PC-9 (cell line): ENCODE measurements around the gene CTXND1. TPM values are rescaled to one million over a fixed set of nuclear protein-coding genes. Genes with fewer than 3 reads are reported as not detected.

Experiments used
- BruUV-seq: library from RNA; stranded (reverse); fragments of 400-500 nt; replicated peaks from 2 replicates; lab custom pipeline; 2021; lab: Mats Ljungman, UMichigan
- CTCF ChIA-PET: fragments of 300-600 bp; sonication (Branson Sonifier 250); formaldehyde crosslinking; loops from one replicate; lab custom pipeline; 2022; ENCODE audit warnings: antibody characterized with exemption; lab: Charles Lee
- POLR2A ChIA-PET: fragments of 300-600 bp; sonication (Branson Sonifier 250); formaldehyde crosslinking; loops from one replicate; lab custom pipeline; 2022; ENCODE audit warnings: antibody characterized with exemption; ENCODE audit not compliant: unreplicated experiment; lab: Charles Lee
- DNase-seq, 2 experiments: peaks; one replicate each; pipeline versions ENCODE4 v3.0.0 to v3.0.0-alpha.2; 2015 to 2022; ENCODE audit warnings: mixed read lengths in 1 of 2
- H2AFZ ChIP-seq: fragments of 200-600 bp; sonication (generic); 2 replicates; pipeline ENCODE4 v1.8.1; 2017; ENCODE audit warnings: antibody characterized with exemption
- H3F3A ChIP-seq: fragments of 200-600 bp; sonication (generic); 2 replicates; pipeline ENCODE4 v1.8.1; 2017; ENCODE audit warnings: antibody characterized with exemption, mild to moderate bottlenecking, low read depth; ENCODE audit not compliant: insufficient read depth
- H3K27ac ChIP-seq: fragments of 200-600 bp; sonication (generic); 2 replicates; pipeline ENCODE4 v1.6.1; 2016; ENCODE audit warnings: mixed run types
- H3K27me3 ChIP-seq: fragments of 200-600 bp; sonication (generic); 2 replicates; pipeline ENCODE4 v1.6.1; 2016; ENCODE audit warnings: low read depth, mixed run types; ENCODE audit not compliant: insufficient read depth
- H3K36me3 ChIP-seq: fragments of 200-600 bp; sonication (generic); 2 replicates; pipeline ENCODE4 v1.6.1; 2016; ENCODE audit warnings: low read depth, mixed run types
- H3K4me1 ChIP-seq: fragments of 200-600 bp; sonication (generic); replicated peaks from 2 replicates; pipeline ENCODE4 v1.6.1; 2016; ENCODE audit warnings: mixed run types; ENCODE audit not compliant: insufficient read depth
- H3K4me2 ChIP-seq: fragments of 200-600 bp; sonication (generic); 2 replicates; pipeline ENCODE4 v1.6.1; 2017; ENCODE audit warnings: mixed run types
- H3K4me3 ChIP-seq: fragments of 200-600 bp; sonication (generic); 2 replicates; pipeline ENCODE4 v1.6.1; 2016; ENCODE audit warnings: mixed run types
- H3K79me2 ChIP-seq: fragments of 200-600 bp; sonication (generic); 2 replicates; pipeline ENCODE4 v1.6.1; 2017; ENCODE audit warnings: low read depth, mixed run types
- H3K9me2 ChIP-seq: fragments of 200-600 bp; sonication (generic); 2 replicates; pipeline ENCODE4 v1.8.1; 2017; ENCODE audit warnings: mild to moderate bottlenecking; ENCODE audit not compliant: insufficient read depth
- H3K9me3 ChIP-seq: fragments of 200-600 bp; sonication (generic); 2 replicates; pipeline ENCODE4 v1.8.1; 2016; ENCODE audit warnings: low read depth; ENCODE audit not compliant: insufficient read depth
- H4K20me1 ChIP-seq: fragments of 200-600 bp; sonication (generic); 2 replicates; pipeline ENCODE4 v1.8.1; 2017; ENCODE audit not compliant: insufficient read depth
- EZH2 ChIP-seq: fragments of 200-600 bp; sonication (generic); IDR thresholded peaks from 2 replicates; pipeline ENCODE4 v1.8.0; 2017; ENCODE audit warnings: antibody characterized with exemption, low read depth
- intact Hi-C: fragments of 100-400 bp; cut with micrococcal nuclease; formaldehyde crosslinking; loops from one replicate; pipeline ENCODE4 v1.10.0; 2022; ENCODE audit not compliant: unreplicated experiment
- total RNA-seq: library from RNA; stranded (reverse); gene quantifications from 2 replicates; pipeline ENCODE4 v1.2.3, GENCODE V29; 2021
- TF ChIP-seq, protein P1 (sequence below): fragments of 200-600 bp; sonication (generic); conservative IDR thresholded peaks from 2 replicates; pipeline ENCODE4 v1.6.1; 2017; ENCODE audit warnings: mixed run types, antibody characterized with exemption, mild to moderate bottlenecking, moderate library complexity

Gene CTXND1
- total RNA-seq, 1 experiment from 2014 or later = not detected

DNA sequence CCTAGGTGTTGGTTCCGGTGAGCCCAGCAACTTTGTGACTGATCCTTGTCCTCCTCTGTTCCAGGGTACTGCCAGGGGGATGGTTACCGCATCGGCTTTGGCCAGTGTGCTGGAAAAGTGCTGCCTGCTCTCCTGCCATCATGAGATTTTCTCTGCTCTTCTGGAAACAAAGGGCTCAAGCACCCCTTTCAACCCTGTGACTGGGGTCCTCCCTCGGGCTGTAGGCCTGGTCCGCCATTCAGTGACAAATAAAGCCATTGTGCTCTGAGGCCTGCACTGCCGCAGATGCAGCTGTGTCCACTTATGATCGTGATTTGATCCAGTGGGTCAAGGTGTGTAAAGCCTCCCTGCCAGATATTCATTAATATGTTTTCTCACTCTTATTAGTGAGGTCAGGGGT lies 65.9 kb downstream of the CTXND1 start:
- Histone ChIP-seq H3K27ac (no peak overlapping the region), H3K9me3 (no peaks in the 10 kb centered on the region), H3K4me2 (no peak overlapping the region), H3K79me2 (no peaks in the 10 kb centered on the region), H3K9me2 (no peaks in the 10 kb centered on the region), H3K36me3 (peaks cover 11% of the 10 kb centered on the region), H3K4me3 (no peak overlapping the region), H2AFZ (no peak overlapping the region), H4K20me1 (no peaks in the 10 kb centered on the region), H3F3A (no peaks in the 10 kb centered on the region), H3K27me3 (no peaks in the 10 kb centered on the region), H3K4me1 (no peaks in the 10 kb centered on the region)
- TF ChIP-seq, protein P1, sequence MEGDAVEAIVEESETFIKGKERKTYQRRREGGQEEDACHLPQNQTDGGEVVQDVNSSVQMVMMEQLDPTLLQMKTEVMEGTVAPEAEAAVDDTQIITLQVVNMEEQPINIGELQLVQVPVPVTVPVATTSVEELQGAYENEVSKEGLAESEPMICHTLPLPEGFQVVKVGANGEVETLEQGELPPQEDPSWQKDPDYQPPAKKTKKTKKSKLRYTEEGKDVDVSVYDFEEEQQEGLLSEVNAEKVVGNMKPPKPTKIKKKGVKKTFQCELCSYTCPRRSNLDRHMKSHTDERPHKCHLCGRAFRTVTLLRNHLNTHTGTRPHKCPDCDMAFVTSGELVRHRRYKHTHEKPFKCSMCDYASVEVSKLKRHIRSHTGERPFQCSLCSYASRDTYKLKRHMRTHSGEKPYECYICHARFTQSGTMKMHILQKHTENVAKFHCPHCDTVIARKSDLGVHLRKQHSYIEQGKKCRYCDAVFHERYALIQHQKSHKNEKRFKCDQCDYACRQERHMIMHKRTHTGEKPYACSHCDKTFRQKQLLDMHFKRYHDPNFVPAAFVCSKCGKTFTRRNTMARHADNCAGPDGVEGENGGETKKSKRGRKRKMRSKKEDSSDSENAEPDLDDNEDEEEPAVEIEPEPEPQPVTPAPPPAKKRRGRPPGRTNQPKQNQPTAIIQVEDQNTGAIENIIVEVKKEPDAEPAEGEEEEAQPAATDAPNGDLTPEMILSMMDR = no peak
- TF ChIP-seq EZH2 = no peak
- CTCF ChIA-PET = no interaction called here
- intact Hi-C loops = no loop called here
- POLR2A ChIA-PET = no interaction called here
- no TSS peak for BruUV-seq
- no peak for DNase-seq

DNA sequence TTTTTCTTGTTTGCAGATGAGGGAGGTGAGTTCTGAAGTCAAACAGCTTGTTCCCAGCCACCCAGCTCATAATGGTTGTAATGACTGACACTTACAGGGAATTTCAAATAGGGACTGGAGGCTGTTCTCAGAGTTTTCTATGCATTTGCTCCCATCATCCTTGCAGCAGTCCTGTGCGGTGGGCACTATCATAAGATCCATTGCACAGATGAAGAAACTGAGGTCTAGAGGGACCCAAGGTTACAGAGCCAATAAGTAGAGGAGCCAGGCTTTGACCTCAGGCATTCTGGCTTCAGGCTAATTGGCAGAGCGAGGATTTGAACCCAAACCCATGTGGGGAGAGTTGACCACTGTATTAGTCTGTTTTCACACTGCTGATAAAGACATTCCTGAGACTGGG lies 66.9 kb downstream of the CTXND1 start:
- no peaks in the 10 kb centered on the region for H3K27me3 ChIP-seq
- H3K9me3 ChIP-seq = no peaks in the 10 kb centered on the region
- no TSS peak for BruUV-seq
- H3K4me2 ChIP-seq = no peak overlapping the region
- DNase-seq = no peak
- CTCF ChIA-PET = no interaction called here
- H2AFZ ChIP-seq = no peak overlapping the region
- H3K9me2 ChIP-seq = no peaks in the 10 kb centered on the region
- no peak for TF ChIP-seq EZH2
- TF ChIP-seq, protein P1 = no peak
- H3K4me3 ChIP-seq = no peak overlapping the region
- no peaks in the 10 kb centered on the region for H3F3A ChIP-seq
- peaks cover 18% of the 10 kb centered on the region for H3K36me3 ChIP-seq
- H3K27ac ChIP-seq = no peak overlapping the region
- no peaks in the 10 kb centered on the region for H3K79me2 ChIP-seq
- no peaks in the 10 kb centered on the region for H4K20me1 ChIP-seq
- intact Hi-C loops = no loop called here
- POLR2A ChIA-PET = no interaction called here
- no peaks in the 10 kb centered on the region for H3K4me1 ChIP-seq

DNA sequence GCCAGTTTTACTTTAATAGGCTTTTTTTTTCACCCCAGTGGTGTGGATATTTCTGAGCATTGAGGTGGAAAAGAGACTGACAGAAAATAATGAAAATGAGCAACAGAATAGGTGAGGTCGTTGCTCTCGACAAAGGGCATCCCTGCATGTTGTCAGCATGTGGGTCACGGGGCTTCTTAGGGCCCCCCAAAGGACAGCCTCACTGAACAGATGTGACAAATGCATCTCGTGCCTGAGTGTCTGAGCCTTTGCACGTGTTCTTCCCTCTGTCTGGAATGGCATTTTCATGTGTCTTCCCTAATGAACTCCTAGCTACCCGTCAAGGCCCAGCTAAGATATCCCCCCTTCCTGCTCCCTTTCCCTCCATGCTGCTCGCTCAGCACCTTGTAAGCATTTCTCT lies 67.5 kb downstream of the CTXND1 start:
- Histone ChIP-seq H3K4me2 (no peak overlapping the region), H3K27me3 (no peaks in the 10 kb centered on the region)
- CTCF ChIA-PET = no interaction called here

More for the DNA sequence above, 67.5 kb downstream of the CTXND1 start:
- intact Hi-C loops = no loop called here
- Histone ChIP-seq H3K4me3 (no peak overlapping the region), H4K20me1 (no peaks in the 10 kb centered on the region), H3K4me1 (peaks cover 3% of the 10 kb centered on the region), H3K36me3 (peaks cover 19% of the 10 kb centered on the region), H3K9me2 (no peaks in the 10 kb centered on the region), H3F3A (no peaks in the 10 kb centered on the region), H3K27ac (no peak overlapping the region), H3K79me2 (no peaks in the 10 kb centered on the region), H2AFZ (no peak overlapping the region), H3K9me3 (no peaks in the 10 kb centered on the region)
- DNase-seq = no peak
- BruUV-seq = no TSS peak
- POLR2A ChIA-PET = no interaction called here
- TF ChIP-seq EZH2 = no peak
- TF ChIP-seq, protein P1 = no peak
